Activated T-cell treated with anti-CD3 and anti-CD28 coated beads for 24 hours (primary cell): ENCODE results near the gene CADPS.

ENCODE experiments used
- DNase-seq: peaks from one replicate; pipeline ENCODE4 v3.0.0-alpha.2; 2020; ENCODE audit warnings: low read depth

Gene CADPS

DNA sequence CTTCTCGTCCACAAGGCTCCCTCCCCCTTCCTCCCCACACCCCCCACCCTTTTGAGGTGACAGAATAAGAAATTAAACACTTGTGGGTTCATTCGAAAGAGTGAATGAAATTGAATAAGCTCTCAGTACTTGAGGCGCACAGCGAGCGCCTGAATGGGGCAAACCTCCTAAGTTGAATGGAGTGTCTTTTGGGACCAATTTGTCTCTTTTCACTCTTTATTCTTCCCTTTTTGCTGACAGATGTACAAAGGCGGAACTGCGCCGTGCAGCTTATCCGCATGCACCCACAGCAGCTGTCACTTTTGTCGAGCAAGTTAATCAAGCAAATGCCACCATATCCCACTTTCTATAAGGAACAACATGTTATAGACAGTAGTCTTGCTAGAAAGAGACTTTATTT, 454.0 kb downstream of the CADPS start:
- DNase-seq = no peak

DNA sequence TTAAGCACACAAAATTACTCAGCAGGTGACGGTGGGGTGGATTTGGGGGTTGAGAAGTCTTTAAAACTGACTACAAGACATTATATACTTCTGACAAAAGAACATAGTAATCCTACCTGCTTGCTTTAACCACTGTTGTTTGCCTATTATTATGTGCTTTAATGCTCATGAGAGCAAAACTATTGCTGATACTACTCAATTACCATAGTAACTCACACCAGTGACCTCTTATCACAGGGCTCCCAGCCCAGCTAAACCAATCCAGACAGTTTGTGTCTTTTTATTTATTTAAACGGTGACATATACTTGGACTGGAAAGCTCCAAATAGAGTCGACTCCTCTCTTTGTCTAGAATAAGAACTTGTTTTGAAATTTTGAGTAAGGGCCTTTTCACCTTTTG, 459.1 kb downstream of the CADPS start:
- DNase-seq = no peak

DNA sequence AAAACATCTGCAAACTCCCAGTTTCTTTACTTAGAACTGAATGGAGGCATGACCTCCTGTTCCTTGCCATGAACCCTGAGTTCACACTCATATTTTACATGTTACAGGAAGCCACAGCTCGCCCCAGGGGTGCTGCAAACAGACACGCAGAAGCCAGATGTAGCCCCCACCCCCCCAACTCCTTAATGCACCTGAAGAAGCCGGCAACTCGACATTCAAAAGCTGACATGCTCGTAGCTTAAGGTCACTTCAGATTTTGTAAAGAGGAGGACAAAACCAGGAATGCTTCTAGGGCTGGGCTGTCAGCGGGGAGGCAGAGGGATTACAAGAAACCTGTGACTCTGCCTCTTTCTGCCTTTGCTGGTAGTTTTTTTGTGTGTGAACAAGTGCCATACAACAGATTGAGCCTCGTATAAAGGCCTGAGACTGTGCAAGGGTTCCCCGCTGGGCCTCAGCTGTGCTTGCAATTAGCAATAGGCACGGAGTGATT, 459.9 kb downstream of the CADPS start:
- DNase-seq = no peak

DNA sequence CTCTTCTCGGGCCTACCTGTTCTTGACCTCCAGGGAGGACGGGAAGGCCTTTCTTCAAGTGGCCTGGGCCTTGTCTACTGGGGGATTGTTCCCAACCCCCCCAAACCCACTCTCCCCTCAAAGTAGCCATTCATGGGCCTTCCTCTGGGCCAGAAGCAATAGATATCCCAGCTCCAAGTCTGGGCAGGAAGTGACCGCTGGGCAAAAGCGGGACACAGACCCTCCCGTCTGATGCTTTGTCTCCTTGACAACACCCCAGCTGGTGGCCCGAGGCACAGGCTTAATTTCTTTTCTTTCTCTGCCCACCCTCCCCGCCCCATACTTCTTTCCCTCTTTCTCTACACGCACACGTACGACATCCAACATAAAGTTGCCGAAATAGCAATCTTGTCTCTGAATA, 460.4 kb downstream of the CADPS start:
- DNase-seq = no peak

DNA sequence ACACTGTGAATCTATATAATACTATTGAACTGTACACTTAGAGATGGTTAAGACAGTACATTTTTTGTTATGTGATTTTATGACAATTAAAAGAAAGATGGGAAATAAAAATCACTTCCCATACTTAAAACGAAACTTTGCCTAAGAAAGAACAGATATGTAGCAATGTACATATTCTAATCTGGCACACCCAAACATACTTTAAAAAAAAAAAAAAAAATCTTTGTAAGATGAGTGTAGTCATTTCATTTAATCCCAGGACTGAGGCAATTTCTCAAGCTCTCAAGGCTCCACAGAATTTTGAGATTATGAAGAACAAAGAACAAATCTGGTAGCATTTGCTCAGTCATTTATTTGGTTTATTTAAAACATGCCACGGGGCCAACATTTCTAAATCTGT, 461.5 kb downstream of the CADPS start:
- DNase-seq = no peak

DNA sequence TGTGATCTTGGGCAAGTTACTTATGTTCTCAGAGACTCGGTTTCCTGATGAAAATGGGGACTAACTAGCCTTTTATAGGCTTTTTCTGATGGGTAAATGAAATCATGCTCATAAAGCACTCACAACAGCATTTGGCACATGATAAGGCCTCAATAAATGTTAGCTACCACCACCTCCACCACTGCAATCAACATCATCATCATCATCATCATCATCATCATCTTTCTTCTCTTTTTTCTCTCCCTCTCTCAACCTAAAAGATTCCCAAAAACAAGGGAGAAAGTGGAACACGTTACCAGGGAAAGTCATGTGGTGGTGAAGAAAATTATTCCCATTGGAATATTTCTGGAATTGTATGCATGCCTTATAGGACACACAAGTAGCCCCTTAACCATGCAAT, 468.3 kb downstream of the CADPS start:
- no peak for DNase-seq

DNA sequence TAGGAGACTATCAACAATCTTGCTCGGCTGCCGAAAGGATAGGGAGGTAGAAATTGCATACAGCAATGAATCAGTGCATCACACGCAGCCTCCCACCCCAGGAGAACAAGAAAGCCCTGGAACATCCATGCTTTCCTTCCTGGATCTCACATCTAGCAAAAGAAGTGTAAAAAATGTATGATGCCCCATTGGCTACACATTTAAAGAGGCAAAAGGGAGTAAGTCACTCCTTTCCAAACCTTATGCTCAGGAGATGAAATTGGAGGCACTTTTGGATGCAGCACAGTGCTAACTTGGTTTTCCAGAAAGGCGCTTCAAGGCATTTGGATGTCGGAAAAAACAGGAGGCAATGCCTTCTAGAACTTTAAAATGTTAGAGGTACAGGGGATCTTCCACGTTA, 469.6 kb downstream of the CADPS start:
- no peak for DNase-seq

DNA sequence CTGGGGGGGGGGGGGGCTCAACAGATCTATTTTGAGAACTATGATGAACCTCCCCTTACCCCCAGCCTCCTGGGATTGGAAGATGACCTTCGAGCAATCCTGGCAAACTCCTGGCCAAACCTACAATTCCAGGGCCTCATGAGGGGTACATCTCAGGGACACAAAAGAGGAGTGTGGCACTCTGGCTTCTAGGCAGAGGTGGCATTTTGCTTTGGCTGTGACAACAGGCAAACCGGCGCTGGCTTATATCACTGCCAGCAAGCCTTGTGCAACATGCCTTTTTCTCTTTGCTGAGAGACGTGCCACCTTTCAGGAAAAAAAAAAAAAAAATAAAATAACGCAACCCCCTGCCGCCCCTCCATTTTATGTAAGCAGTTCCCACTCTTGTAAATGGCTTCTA, 470.1 kb downstream of the CADPS start:
- DNase-seq = no peak

DNA sequence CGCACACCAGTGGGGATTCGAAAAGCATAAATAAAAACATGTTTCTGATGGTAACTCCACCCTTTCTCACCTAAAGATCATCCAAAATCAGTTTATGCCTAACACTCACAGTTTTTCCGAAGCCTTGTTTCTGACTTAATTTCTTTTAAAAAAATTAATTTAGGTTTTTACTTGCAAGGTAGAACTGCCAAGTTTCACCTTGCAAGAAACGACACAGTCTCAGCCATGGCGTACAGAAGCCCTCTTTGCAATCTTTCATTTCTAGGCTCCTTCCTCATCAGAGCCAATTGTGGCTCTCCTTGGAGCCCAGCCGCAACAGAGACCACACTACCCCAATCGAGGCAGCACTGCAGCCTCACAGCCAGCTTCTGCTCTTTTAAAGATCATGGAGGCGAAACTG, 470.9 kb downstream of the CADPS start:
- no peak for DNase-seq

DNA sequence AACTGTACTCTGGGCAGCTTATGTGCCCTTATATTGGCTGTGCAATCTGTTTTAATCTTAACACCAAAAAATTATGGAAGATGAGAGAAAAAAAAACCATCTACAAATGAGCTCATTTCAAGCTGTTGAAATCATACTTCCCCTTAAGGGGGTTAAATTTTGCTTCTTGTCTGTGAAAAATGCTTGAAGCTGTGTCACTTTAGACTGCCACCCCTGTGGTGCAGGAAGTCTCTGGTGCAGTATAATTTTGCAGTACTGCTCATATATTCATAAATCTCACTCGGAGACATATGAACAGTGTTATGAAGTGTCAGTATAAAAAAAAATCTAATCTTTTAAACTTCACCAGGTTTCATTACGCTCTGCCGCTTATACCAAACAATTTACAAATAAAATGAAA, 471.5 kb downstream of the CADPS start:
- DNase-seq = no peak

DNA sequence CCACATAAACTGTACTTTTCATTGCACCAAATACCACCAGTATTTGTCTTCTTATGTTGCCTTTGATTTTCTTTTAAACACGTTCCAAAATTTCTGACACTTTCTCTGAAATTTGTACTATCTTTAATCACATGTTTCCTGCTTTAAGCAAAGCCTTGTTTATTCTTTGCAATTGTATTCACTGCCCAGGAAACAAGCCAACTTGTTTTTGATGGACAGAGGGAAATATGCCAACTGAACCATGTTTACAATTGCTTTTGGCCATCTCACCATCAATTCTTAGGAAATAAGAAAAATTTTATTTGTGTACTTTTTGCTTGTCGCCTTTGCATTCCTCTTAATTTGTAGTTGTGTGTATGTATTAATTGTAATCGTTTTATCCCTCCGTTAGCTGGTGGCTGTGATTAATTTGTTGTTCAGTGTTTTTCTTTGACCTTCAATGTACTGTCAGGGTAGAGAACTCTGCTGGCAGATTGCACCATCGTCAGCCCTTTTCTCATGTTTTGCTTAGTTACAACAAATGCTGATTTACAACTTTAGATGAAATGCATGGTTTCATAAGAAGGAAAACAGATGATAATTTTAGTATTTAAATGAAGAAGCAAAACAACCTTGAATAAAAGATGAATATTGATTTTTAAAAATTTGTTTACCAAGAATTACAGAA, 482.5 kb downstream of the CADPS start:
- no peak for DNase-seq

DNA sequence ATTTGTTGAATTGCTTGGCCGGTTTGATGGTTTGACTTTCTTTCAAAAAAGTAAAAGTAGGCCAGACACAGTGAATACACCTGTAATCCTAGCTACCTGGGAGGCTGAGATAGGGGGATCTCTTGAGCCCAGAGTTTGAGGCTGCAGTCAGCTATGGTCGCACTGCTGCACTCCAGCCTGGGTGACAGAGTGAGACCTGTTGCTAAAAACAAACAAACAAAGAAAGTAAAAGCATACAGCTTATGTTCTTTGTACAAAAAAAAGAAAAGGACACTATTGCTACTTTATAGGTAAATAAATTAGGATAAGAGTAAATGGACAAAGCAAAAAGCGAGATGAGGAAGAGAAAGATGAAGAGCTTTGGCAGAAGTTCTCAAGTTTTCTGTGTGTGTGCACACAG, 488.0 kb downstream of the CADPS start:
- DNase-seq = no peak

DNA sequence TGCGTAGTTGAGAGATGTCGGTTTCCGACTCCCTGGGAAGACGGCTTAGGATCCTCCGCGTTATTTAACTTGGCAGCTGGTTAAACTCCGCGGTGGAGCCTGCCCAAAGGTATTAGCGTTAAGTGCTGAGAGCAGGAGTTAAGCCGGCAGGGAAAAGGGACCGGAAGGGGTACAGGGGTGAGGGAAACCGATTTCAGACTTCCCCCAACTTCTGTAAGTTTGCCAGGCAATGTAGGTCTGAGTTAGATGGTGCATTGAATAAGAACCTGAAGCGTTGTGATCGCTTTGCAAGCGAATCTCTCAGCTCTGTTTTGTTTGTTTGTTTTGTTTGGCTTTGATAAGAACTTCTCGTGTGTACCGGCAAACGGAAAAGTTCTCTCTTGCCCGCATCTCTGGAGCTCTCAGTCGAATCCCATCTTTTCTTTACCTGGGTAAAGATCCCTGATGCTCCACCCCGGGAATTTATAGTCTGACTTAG, 495.9 kb downstream of the CADPS start:
- DNase-seq = no peak

DNA sequence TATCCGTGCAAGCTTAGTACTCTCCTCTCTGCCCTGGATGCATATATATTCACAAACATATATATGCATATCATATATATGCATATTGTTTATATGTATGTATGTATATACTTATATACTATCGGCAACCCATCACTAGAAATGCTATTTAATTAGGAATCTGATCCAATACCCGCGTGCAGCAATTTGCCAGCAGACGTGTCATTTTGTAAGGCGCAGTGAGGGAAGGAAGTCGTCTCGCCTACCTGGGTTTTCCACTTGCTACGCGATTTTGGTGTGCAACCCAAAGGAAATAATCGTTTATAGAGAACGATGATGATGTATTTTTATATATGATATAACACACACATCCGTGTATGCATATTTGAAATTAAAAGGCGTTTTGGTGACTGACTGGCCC, 496.3 kb downstream of the CADPS start:
- DNase-seq = no peak

DNA sequence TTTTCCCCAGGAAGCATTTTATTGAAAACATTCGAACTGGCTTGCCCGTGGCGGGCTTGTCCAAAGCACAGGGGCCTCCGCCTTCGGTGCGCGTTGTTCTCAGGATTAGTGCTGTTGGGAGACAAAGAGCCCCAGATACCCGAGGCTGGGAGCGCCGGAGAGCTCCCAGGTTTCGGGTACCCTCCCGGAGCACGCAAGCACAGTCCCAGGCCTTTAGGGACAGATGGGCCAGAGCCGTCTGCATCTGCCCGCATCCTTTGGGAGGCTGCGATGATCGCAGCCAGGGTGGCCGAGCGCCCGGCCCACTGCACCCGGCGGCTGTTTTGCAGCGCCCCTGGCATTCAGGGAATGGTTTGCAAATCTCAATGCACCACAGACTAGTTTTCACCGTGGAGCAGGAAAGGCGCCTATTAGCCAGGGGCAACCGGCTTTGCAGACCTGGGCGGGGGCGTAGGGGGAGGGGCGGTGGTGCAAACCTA, 496.9 kb downstream of the CADPS start:
- no peak for DNase-seq

DNA sequence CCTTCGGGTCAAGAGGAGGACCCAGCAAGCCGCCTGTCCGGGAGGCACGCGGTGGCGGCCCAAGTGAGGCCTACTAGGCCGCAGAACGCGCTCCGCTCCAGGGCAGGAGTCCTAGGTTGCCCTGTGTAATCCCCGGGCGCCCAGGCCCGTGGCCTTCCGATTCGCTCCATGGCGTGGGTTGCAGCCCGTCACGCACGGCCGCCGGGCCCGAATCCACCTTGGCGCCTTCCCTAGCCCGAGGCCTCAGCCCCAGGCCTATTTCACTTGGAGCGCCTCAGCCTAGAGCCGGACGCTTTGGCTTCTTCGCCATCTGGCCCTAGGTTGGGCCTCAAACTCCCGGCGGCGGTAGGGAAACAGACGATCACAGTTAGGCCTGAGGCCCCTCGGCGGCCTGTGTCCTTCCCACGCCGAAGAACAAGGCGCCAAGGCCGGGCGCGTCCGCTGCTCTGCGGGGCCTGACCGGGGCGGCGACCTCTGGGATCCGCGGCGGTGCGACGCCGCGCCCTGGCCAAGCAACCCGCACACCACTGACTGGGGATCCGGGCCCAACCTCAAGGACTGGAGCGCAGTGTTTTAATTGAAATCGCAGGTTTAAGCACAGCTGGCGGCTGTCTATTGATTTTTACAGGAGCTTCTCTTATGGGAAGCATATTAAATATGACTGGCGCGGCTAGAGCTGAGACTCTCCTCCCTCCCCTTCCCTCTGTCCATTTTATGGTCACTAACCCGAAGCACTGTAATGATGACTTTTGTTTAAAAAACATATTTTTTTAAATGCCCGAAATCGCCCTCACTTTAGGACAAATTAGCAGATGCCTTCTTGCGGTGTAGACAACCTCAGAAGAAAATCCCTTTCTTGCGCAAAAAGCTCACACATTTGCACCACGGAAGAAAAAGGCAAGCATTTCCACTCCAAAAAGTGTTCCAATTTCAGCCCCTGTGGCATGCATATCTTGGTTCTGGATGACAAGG, 498.0 kb downstream of the CADPS start:
- no peak for DNase-seq

DNA sequence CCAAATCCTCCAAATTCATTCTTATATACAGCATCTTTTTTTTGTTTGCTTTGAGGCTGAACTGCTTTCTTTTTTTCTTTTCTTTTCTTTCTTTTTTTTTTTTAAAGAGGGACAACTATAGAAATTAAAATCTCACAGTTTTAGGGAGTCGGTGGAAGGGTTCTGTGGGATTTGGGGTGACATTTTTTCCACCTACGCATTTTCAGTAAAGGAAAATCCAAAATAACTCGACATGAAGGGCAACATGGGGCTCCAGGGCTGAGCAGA, 498.8 kb downstream of the CADPS start:
- DNase-seq = no peak

DNA sequence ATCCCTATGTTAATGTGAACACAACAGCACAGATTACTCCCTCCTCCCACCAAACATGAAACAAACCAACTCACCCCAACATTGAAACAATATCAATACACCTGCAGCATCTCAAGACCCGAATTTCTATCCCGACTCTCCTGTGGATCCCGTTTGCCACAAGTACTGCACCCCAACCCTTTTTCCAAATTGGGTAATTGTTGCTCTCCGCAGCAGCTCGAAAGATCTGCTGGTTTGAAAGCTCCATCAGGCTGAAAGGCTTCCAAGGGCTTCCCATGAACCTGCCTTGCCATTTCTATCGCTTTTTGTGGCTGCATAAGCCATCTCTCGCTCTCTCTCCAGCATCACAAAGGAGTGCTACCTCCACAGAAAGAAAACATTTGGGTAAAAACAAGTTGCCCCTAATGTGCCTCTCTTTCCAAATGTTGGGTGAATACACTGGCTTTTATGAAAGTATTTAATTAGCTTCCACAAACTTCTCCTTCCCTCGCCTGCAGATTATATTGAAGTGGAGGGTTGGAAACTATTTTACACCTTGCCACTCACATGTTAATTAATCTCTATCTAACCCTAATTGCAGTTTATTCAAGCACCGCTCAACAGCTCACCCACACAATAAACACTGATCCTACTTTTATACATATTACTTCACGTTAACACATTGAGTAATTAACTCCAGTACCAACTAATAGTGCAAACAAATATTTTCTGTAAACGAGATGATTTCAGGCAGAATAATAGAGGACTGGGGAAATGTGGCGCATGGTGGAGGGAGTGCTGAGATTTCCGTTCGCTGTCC, 499.4 kb downstream of the CADPS start:
- no peak for DNase-seq

DNA sequence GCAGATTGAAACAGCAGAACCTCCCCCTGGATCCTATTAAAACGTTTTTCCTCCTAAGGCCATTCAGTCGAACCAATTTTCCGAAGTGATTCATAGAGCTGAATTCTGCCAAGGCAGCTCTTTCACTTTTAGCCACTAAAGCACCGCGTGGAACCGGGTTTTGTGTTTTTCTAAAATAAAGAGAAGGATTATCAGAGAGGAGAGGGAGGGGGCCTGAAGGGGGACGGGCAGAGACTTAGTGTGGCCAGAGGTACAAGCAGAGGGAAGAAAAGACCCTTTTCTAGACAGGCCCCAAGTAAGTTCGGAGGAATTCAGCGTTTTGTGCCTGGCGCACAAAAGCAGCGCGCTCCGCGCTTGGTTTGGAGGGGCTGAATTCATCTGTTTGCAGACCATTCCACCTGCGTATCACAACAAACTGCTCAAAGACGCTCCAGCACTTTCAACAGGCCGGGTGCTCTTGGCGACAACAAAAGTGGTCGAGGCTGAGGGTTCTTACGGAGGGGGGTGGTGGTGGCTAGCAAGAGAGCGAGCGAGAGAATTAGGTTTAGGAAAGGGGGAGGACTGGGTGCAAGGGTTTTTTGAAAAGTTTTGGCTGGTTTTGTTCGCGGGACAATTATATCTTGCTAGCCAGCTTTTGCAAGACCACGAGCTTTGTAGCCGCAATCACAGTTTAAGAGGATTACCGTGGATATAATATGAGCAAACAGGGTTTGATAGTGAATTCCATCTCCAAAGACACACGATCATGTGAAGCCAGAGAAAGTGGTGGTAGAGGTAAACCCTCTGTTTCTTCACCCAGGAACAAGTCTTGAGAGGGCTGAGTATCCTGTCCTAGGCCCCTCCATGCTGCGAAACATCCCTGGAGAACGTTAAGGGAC, 500.6 kb downstream of the CADPS start:
- DNase-seq = no peak

DNA sequence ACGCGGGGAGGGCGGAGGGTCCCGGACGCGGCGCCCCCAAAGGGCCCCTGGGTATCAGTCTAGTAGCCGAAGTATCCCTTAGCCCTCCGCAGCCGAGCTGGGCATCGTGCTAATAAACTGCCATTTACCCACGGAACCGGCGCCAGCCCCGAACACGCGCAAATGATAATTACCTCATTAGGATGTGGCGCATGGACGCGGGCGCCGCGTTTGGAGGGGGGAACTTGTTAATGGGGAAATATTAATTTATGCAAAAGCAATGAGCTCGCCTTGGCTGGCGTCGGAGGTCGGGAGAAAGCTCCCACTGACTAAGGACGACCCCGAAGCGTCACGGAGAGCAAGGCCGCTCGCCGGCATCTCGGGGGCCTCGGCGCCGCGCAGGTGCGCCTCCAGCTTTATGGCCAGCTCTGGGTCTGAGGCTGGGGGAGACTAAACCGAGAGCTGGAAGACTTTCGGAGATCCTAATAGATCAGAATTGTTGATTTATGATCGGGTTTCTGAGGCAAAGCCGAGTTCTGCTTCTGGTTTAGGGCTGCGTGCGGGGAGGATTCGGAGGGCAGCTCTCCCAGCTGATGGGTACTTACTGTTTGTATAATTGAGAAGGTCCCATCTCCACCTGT, 501.4 kb downstream of the CADPS start:
- no peak for DNase-seq

DNA sequence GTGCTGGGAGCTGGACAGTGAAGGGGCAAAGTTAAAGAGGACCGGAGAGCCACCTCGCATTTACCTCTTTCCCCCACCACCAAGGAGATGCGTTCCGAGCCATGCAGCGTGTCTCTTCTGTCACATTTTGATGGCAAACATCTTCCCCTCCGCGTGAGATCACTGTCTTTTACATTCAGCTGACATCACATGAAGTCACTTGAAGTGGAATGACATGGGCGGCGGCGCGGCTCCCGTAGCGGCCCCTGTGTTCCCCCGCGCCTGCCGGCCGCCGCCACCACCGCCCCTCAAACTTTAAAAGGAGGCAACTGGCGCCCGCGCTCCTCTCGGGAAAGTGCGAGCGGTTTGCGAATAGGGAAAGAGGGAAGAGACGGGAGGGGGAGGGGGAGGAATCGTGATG, 502.0 kb downstream of the CADPS start, which contains the start of gene FEZF2:
Gene FEZF2, minus strand, starts transcription at position 336 of the 400 bp plus-strand sequence. CDS start 682 bp downstream, outside the sequence.
- DNase-seq = no peak
